ENCODE data around the gene PCSK2.

PCSK2 gene

DNA sequence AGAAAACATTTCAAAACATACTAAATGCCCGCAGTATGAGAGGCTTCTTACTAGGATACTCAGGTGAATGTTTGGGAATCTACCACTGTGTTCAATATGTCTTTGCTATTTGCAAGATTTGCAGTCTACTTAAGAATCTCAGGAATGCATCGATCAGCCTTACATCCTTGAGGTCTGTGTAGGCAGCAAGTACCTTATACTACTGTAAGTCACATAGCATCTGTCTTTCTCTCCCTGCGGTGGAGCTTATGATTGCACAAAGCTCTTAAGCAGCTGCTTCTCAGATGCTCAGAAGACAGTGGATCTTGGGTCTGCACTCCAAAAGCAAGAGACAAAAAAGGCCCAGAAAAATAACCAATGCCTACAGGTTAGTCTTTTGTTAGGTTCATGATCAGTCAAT, 21.4 kb downstream of the PCSK2 start:
- no peak for DNase-seq (ENCODE audit: low read depth)

- DNase-seq (ENCODE audit: low read depth): no peak
Observed at GRCh38 chr20:17262786-17263185, 35.9 kb downstream of the PCSK2 start.

DNA sequence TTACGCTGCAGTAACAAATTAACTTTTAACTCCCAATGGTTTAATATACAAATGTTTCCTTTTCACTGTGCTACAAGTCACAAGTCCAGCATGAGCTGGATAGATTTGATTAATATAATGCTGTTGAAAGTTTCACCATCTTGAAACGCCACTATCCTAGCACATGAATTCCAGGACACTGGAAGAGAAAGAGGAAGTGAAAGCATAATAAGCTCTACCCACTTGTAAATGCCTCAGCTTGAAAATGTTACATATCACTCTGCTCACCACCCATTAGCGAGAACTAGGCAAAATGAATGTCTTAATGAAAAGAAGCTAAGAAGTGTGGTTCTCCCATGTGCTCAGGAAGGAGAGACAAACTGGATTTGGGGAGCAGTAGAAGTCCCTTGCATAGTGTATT, 46.9 kb downstream of the PCSK2 start:
- DNase-seq (ENCODE audit: low read depth): no peak

DNA sequence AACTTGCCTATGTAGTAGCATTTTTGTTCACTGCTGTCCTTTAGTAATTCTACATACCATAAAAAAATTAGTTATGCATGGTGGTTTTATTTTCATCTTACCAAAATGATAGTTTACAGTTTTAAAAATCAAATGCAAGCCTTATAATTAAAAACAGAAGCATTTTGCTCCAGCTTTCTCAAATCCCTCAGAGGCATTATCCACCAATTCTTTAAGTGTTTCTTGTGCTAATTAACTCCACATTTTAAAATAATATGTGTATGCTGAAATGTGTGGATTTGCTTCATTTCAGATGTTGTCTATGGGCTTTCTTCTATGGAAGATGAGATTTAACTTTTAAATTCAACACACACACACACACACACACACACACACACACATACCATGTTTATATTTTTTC, 49.3 kb downstream of the PCSK2 start:
- DNase-seq (ENCODE audit: low read depth): no peak

DNA sequence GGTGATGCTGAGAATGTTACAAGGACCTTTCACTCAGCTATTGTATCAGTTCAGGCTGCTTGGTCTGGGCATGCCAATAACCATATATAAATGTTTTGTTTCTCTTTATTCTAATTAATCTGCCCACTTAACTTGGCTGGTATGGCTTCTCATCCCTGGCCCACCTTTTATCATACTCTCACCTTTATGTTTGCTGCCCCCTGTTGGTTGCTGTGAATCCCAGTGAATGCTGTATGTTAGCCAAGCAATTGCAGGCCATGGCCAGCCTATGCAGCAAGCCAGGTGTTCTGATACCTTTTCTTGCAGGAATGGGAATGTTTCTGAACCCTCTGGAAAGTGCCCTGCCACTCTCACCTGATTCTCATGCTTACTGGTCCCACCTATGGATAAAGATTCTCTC, 54.6 kb downstream of the PCSK2 start:
- DNase-seq (ENCODE audit: low read depth): no peak

DNA sequence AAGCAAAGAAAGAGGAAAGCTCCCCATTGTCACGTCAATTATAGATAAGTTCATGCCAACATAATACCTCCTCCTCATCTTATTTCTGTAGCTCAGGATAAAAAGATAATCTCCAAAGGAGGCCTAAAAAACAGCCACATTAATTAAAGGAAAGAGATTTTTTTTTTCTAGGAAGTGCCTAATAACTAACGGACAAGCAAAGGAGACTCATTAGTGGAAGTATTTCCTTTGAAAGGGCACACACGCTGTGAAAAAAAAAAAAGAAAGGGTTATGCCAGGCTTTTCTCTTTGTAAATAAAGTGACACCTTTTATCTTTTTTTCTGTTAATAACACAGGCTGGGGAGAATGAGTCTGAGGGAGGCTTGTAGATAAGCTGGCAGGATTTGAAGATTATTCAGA, 55.7 kb downstream of the PCSK2 start:
- no peak for DNase-seq (ENCODE audit: low read depth)

DNA sequence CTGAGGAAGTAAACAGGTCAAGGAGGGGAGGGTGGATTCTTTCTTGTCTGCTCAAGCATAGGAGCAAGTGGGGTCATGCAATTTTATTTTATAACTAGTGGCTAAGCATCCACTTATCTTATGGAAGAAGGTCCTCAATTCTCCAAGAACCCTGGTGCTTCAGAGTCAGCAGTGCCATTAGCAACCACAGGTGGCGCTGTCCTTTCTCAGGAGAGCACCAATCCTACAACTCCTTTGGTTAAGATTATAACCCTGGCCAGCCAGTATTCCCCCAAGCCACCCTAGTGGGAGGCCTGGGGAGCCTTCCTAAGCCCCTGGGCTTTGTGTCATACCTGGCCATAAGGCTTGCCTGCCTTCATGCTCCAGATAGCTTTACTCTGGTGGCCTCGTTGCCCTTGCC, 60.7 kb downstream of the PCSK2 start:
- DNase-seq (ENCODE audit: low read depth): no peak

DNA sequence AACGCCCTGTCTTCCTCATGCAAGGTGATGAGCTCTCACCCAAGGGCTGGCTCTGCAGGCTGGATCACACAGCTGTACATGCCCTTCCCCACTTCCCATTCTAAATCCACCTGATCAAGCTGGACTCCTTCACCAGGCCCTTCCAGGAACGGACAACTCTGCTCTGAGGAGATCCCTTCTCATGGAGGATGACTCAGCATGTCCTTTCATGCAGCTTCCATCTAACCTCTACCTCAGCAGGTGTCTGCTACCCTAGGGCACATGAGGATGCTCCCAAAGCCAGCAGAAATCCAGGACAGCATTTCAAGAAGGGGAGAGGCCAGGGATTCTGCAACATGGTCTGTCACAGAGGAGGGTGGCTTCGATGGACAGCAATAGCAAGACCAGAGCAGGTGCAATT, 61.2 kb downstream of the PCSK2 start:
- DNase-seq (ENCODE audit: low read depth): no peak

- no peak for DNase-seq (ENCODE audit: low read depth)
Observed at GRCh38 chr20:17295151-17295726, 68.4 kb downstream of the PCSK2 start.

DNA sequence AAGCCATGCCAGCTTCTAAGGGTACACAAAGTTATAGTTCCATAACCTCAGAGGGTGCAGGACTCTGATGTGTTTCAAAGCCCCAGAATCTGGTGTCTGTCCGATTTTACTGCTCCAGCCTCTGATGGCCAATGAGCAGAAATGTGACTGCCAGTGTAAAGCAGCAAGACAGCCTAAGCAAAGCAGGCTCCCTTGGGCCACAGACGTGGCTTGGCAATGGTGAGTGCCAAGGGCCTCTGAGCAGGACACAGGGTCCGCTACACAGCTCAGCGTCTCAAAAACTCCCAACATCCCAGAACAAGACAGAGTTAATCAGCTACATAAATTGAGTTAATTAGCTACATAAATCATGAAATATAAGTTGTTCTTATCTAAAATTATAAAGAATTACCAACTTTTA, 69.2 kb downstream of the PCSK2 start:
- no peak for DNase-seq (ENCODE audit: low read depth)

DNA sequence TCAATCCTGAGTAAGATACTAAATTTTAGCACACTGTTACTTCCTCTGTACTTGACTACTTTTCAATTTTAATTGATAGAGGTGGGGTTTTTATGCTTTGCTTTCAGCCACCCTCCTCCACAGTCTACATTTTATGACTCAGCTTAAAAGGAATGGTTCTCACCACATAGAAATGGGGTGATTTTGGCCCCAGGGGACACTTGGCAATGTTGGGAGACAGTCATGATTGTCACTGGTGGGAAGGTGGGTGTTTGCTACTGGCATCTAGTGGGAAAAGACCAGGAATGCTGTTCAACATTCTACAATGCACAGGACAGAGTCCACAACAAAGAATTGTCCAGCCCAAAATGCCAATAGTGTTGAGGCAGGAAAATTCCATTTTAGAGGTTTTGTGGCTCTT, 71.3 kb downstream of the PCSK2 start:
- DNase-seq (ENCODE audit: low read depth): no peak

GRCh38 chr20:17298751-17299150, 71.9 kb downstream of the PCSK2 start:
- no peak for DNase-seq (ENCODE audit: low read depth)

DNA sequence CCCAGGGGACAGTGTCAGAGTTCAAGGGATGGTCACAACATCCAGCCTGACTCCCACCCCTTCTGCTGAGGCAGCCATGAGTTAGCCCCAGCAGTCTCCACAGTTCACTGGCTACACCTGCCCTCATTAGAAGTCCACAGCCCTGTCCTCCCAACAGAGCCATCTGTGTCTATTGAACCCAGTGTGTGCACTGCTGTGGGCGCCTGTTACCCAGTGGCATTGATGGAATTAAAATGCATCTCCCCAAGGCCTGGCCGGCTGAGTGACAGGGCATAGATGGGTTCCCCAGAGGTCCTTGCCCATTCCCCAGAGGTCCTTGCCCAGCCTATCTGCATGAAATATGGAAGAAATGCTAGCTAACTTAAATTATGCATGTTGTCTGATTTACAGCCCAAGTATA, 73.3 kb downstream of the PCSK2 start:
- no peak for DNase-seq (ENCODE audit: low read depth)

GRCh38 chr20:17304774-17305173, 77.9 kb downstream of the PCSK2 start:
- DNase-seq (ENCODE audit: low read depth): no peak

- no peak for DNase-seq (ENCODE audit: low read depth)
Observed at GRCh38 chr20:17306427-17306826, 79.6 kb downstream of the PCSK2 start.

DNA sequence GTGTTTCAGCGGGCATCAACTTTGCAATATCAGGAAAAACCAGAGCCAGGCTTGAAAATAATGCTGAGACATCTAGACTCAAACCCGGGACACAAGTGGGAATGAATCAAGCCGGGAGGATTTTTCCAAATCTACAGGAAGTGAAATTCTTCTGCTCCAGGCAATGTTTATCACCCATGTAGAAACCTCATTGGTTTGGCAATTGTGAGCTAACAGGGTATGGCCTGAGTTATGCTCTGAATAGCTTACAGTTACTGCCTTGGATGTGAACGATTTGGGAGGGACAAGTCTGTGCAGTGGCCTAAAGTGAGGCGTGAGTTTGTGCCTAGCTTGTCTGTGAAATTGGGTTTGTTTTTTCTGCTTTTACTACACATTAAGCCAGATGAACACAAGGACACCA, 87.4 kb downstream of the PCSK2 start:
- DNase-seq (ENCODE audit: low read depth): no peak

DNA sequence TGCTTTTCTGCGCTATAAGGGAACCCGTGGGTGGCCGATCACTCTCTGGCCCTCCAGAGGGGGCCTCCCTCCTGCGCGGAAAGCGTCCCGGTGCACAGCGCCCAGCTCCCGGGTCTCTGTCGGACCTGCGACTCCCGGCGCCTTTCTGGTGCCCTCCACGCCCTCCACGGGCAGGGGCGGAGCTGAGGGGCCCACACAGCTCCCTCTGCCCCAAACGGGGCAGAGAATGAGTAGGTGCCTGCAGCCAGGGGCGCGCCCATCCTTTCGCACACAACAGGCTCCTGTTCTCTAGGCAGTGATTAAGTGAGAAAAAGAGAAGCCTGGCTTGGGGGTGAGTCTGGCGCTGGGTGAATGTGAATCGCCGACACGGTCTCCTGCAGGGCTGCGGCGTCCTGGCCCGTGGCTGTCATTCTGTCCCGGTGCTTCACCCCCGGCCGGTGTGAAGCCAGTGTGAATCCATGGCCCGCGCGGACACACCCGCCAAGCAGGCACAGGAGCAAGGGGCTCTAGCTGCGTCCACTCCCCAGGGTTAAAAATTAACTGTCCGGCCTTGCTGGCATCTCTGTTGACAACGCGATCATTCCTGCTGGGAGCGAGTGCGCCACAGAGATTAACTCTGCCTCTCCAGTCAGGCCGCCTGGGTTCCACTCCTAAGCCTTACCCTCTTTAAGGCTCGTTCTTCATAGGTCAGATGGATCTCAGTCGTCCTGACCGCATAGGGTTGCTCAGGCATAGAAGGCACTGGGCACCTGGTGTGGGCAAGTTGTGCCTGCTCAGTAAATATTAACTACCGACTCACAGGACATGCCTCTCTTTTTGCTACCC, 88.8 kb downstream of the PCSK2 start:
- no peak for DNase-seq (ENCODE audit: low read depth)

DNA sequence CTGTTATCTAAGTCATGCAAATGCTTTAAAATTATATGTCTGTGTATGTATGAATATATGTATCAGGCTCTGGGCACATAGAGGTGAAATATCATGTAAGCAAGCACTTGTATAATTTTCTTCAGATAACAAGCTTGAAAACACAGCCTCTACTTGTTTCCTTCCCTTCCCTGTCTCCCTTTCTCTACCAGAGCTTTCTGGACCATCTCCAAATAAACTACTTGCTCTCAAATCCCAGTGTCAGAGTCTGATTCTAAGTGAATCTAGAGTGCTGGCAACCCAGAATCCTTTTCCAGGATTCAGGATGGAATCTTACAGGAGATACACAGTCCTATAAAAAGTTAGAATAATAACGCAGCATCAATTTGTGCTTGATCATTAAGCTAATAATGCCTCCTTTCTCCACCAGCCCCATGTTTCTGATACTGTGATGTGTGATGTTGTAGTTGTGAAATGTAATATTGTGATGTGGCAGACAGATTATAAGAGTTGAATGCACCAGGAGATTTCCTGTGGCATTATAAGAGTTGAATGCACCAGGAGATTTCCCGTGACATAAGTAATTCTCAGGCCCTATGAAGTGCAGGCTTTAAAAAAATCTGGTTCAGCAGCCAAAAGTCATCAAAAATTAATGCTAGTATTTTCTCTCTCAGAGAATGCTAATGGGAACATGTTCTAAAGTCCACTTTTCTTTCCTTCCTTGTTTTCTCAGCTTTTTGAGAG, 89.6 kb downstream of the PCSK2 start:
- no peak for DNase-seq (ENCODE audit: low read depth)

- DNase-seq (ENCODE audit: low read depth): no peak
Observed at GRCh38 chr20:17317341-17317740, 90.5 kb downstream of the PCSK2 start.

GRCh38 chr20:17320456-17320855, 93.6 kb downstream of the PCSK2 start:
- no peak for DNase-seq (ENCODE audit: low read depth)

GRCh38 chr20:17326096-17326495, 99.3 kb downstream of the PCSK2 start:
- no peak for DNase-seq (ENCODE audit: low read depth)

GRCh38 chr20:17327185-17328148, 100.6 kb downstream of the PCSK2 start:
- DNase-seq (ENCODE audit: low read depth): no peak

All from T-helper 22 cell (primary cell).